GM13976 (cell line): ENCODE results near the gene RAET1E.
"Not testable (repeated sequence)": the region's sequence is repeated elsewhere in the genome, so short reads cannot be mapped to it uniquely, and the experiment has no call there.

Experiments
- DNase-seq: peaks from one replicate; pipeline ENCODE4 v3.0.0; 2012; ENCODE audit warnings: low spot score
- CTCF ChIP-seq: IDR thresholded peaks from 2 replicates; pipeline ENCODE4 v1.5.1; 2012; ENCODE audit warnings: borderline replicate concordance, mild to moderate bottlenecking; ENCODE audit not compliant: insufficient read depth; ENCODE audit errors: extremely low read depth, missing control alignments, control extremely low read depth
- in situ Hi-C: fragments of 300-500 bp; cut with MboI; formaldehyde crosslinking; loops from one replicate; pipeline ENCODE4 v1.12.0; 2022; ENCODE audit warnings: low sequenced_read_pairs, mixed read lengths, inconsistent platforms; ENCODE audit not compliant: unreplicated experiment

Gene RAET1E

GRCh38 chr6:149855741-149856140 is 42.2 kb downstream of the RAET1E start:
- in situ Hi-C loops = no loop called here
- TF ChIP-seq CTCF = no peak
- no peak for DNase-seq

DNA sequence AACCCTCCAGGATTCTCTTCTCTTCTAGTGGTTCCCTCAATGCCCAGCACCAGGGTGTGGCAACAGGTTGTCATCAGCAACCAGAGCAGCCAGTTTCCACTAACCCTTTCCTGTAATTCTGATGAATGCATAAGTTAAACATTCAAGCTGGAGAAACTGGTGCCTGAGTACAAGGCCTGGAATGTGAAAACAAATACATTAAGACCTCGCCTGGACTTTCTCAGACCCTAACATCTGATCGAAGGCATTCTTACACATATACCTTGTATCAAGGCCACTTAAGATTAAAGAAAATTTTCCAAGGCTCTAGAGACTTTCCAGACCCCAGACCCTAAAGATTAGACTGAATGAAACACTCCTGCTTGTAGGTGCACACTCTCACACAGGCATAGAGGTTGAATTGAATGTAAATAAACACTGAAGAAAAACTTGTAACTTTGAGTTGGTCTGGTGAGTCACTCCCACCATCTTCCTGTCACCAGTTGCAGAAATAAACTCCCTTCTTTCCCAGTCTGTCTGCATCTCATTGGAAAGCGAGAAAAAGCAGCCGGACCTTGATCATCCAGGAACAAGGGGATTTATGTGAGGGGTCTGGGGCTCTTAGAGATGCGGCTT is 42.8 kb downstream of the RAET1E start:
- in situ Hi-C loops = no loop called here
- DNase-seq = no peak

GRCh38 chr6:149854532-149854931 is 43.4 kb downstream of the RAET1E start:
- in situ Hi-C loops = no loop called here

More for the DNA sequence above, 42.8 kb downstream of the RAET1E start:
- TF ChIP-seq CTCF = no peak

GRCh38 chr6:149854017-149854416 is 43.9 kb downstream of the RAET1E start:
- in situ Hi-C loops, DNase-seq: not testable (repeated sequence)

More at GRCh38 chr6:149854532-149854931, 43.4 kb downstream of the RAET1E start:
- no peak for DNase-seq
- TF ChIP-seq CTCF = no peak

- no peak for TF ChIP-seq CTCF
- in situ Hi-C loops = no loop called here
- DNase-seq = no peak
These were observed 45.0 kb downstream of the RAET1E start for GRCh38 chr6:149852881-149853280.

DNA sequence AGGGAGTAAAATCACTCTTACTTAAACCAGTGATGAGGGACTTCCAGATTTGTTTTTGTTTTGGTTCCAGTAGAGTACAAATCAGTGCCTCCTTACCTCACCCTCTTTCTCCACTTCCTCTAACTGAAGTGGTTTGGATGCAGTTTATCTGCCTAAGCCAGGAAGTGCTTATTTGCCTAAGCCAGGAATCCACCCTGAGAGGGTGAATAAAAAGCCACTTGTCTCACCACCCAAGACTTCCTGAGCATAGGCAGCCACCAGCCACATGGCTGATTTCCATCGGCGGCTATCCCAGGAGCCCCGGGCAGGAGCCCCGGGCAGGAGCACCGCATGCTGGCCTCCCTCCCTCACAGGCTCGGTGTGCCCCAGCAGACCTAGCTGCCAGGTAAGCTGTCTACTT is 45.7 kb downstream of the RAET1E start:
- peak; percentile 30 for DNase-seq
- TF ChIP-seq CTCF = no peak
- in situ Hi-C loops = no loop called here

GRCh38 chr6:149851461-149852110 is 46.3 kb downstream of the RAET1E start:
- no peak for TF ChIP-seq CTCF
- in situ Hi-C loops = no loop called here
- no peak for DNase-seq

GRCh38 chr6:149848343-149848742 is 49.6 kb downstream of the RAET1E start:
- in situ Hi-C loops = not testable (repeated sequence)

More at GRCh38 chr6:149848343-149848742, 49.6 kb downstream of the RAET1E start:
- not testable (repeated sequence) for DNase-seq
